ENCODE data around the gene ZBTB42.

- no peak for TF ChIP-seq CTCF (IDR thresholded peaks at IDR 0.05; ENCODE audit: low read depth, low read length, missing input control)
- TF ChIP-seq GABPA (IDR thresholded peaks at IDR 0.05 in 1 of 2, conservative IDR thresholded peaks at IDR 0.05 in 1 of 2) = no peak
- TF ChIP-seq RAD21 (IDR thresholded peaks at IDR 0.05) = no peak
Observed at GRCh38 chr14:104774453-104775072, 26.3 kb upstream of the ZBTB42 start.

Data from liver (tissue), 3 donors.